ENCODE data around the gene ALDH1A3.

DNA sequence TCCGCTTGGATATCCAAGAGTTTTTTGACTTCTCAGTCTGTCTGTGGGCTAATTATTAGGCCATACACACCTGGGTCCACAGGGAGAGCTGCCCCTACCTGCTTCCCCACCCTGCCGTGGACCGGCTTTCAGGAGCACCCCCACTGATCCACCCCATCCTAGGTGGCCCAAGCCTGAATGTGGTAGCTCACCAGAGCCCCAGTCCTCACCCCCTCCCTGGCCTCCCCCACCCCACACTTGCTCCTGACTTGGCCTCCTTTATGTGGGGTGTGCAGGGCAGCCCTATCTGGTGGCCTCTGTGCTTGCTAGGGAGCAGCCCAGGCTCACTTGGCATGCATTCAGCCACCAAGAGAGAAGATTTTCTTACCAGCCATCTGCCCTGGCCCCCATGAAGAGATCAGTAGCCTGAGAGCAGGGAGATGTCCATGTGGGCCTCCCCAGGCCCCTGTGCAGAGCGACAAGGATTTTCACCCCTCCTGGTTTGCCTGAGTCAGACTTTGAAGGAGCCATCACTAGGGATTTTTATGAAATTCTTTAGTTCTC lies 50.7 kb downstream of the ALDH1A3 start:
- TF ChIP-seq, protein P1, sequence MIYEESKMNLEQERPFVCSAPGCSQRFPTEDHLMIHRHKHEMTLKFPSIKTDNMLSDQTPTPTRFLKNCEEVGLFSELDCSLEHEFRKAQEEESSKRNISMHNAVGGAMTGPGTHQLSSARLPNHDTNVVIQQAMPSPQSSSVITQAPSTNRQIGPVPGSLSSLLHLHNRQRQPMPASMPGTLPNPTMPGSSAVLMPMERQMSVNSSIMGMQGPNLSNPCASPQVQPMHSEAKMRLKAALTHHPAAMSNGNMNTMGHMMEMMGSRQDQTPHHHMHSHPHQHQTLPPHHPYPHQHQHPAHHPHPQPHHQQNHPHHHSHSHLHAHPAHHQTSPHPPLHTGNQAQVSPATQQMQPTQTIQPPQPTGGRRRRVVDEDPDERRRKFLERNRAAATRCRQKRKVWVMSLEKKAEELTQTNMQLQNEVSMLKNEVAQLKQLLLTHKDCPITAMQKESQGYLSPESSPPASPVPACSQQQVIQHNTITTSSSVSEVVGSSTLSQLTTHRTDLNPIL (CRISPR knock-in tag; IDR thresholded peaks at IDR 0.05; ENCODE audit: low read depth): no peak
- no peak for TF ChIP-seq ZNF8 (CRISPR knock-in tag; IDR thresholded peaks at IDR 0.05)
- TF ChIP-seq, protein P2, sequence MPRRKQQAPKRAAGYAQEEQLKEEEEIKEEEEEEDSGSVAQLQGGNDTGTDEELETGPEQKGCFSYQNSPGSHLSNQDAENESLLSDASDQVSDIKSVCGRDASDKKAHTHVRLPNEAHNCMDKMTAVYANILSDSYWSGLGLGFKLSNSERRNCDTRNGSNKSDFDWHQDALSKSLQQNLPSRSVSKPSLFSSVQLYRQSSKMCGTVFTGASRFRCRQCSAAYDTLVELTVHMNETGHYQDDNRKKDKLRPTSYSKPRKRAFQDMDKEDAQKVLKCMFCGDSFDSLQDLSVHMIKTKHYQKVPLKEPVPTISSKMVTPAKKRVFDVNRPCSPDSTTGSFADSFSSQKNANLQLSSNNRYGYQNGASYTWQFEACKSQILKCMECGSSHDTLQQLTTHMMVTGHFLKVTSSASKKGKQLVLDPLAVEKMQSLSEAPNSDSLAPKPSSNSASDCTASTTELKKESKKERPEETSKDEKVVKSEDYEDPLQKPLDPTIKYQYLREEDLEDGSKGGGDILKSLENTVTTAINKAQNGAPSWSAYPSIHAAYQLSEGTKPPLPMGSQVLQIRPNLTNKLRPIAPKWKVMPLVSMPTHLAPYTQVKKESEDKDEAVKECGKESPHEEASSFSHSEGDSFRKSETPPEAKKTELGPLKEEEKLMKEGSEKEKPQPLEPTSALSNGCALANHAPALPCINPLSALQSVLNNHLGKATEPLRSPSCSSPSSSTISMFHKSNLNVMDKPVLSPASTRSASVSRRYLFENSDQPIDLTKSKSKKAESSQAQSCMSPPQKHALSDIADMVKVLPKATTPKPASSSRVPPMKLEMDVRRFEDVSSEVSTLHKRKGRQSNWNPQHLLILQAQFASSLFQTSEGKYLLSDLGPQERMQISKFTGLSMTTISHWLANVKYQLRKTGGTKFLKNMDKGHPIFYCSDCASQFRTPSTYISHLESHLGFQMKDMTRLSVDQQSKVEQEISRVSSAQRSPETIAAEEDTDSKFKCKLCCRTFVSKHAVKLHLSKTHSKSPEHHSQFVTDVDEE (CRISPR knock-in tag; IDR thresholded peaks at IDR 0.05): no peak
- TF ChIP-seq ZFP3 (CRISPR knock-in tag; IDR thresholded peaks at IDR 0.05): no peak
- no peak for TF ChIP-seq ZNF565 (CRISPR knock-in tag; conservative IDR thresholded peaks at IDR 0.05; ENCODE audit: low read depth)
- TF ChIP-seq, protein P3, sequence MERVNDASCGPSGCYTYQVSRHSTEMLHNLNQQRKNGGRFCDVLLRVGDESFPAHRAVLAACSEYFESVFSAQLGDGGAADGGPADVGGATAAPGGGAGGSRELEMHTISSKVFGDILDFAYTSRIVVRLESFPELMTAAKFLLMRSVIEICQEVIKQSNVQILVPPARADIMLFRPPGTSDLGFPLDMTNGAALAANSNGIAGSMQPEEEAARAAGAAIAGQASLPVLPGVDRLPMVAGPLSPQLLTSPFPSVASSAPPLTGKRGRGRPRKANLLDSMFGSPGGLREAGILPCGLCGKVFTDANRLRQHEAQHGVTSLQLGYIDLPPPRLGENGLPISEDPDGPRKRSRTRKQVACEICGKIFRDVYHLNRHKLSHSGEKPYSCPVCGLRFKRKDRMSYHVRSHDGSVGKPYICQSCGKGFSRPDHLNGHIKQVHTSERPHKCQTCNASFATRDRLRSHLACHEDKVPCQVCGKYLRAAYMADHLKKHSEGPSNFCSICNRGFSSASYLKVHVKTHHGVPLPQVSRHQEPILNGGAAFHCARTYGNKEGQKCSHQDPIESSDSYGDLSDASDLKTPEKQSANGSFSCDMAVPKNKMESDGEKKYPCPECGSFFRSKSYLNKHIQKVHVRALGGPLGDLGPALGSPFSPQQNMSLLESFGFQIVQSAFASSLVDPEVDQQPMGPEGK (CRISPR knock-in tag; IDR thresholded peaks at IDR 0.05; ENCODE audit: borderline replicate concordance): no peak
- no peak for TF ChIP-seq SNAI2 (CRISPR knock-in tag; IDR thresholded peaks at IDR 0.05)
- no peak for TF ChIP-seq CSDC2 (CRISPR knock-in tag; IDR thresholded peaks at IDR 0.05)
- TF ChIP-seq TCF4 (CRISPR knock-in tag; IDR thresholded peaks at IDR 0.05; ENCODE audit: borderline replicate concordance): no peak
- TF ChIP-seq GLIS3 (CRISPR knock-in tag; IDR thresholded peaks at IDR 0.05): no peak
- TF ChIP-seq PPARA (CRISPR knock-in tag; IDR thresholded peaks at IDR 0.05; ENCODE audit: borderline replicate concordance): no peak
- no peak for TF ChIP-seq BACH2 (CRISPR knock-in tag; IDR thresholded peaks at IDR 0.05; ENCODE audit: borderline replicate concordance)
